ENCODE data around the gene CGB7.

CGB7 gene

GRCh38 chr19:49057636-49058234 is at the start of gene CGB7:
CGB7 (minus strand) TSS chr19:49057749; CDS start chr19:49055375, 2,374 bp downstream.
- DNase-seq = peak; percentile 60 to 79 (median 71)

GRCh38 chr19:49106648-49107135 is 49.1 kb upstream of the CGB7 start:
- DNase-seq = peak; percentile 48 to 80 (median 60)

- no peak for DNase-seq
Observed at GRCh38 chr19:49104229-49104864, 46.8 kb upstream of the CGB7 start.

- no peak for DNase-seq
Observed at GRCh38 chr19:49103331-49104085, 46.0 kb upstream of the CGB7 start.

GRCh38 chr19:49102303-49102702 is 44.8 kb upstream of the CGB7 start:
- no peak for DNase-seq

- DNase-seq = no peak
Observed at GRCh38 chr19:49101160-49101559, 43.6 kb upstream of the CGB7 start.

GRCh38 chr19:49098795-49099194 is 41.2 kb upstream of the CGB7 start:
- DNase-seq = no peak

GRCh38 chr19:49097453-49098288 is 40.1 kb upstream of the CGB7 start:
- DNase-seq = peak; percentile 75 to 81 (median 77)

GRCh38 chr19:49094505-49095482 is 37.2 kb upstream of the CGB7 start:
- DNase-seq = no peak

- DNase-seq = no peak
Observed at GRCh38 chr19:49092686-49093085, 35.1 kb upstream of the CGB7 start.

GRCh38 chr19:49091391-49092038 is 34.0 kb upstream of the CGB7 start:
- no peak for DNase-seq

GRCh38 chr19:49086296-49086695 is 28.7 kb upstream of the CGB7 start:
- no peak for DNase-seq

GRCh38 chr19:49085868-49086232 is 28.3 kb upstream of the CGB7 start:
- DNase-seq = peak in 1 of 3 donors; percentile 35

GRCh38 chr19:49085020-49085867 is 27.7 kb upstream of the CGB7 start, which contains the start of gene SNRNP70:
SNRNP70 (plus strand) TSS chr19:49085451; CDS start chr19:49086415, 964 bp downstream.
- peak; percentile 99 to 100 (median 100) for DNase-seq

- DNase-seq = no peak
Observed at GRCh38 chr19:49084206-49085019, 26.9 kb upstream of the CGB7 start.

GRCh38 chr19:49081273-49081672 is 23.7 kb upstream of the CGB7 start:
- no peak for DNase-seq

- DNase-seq = no peak
Observed at GRCh38 chr19:49080392-49080791, 22.8 kb upstream of the CGB7 start.

GRCh38 chr19:49074869-49075268 is 17.3 kb upstream of the CGB7 start:
- DNase-seq = peak; percentile 44 to 61 (median 58)

Data from suppressor macrophage treated with lipopolysaccharide for 1 hour (primary cell).